Uterus (tissue), 2 donors: Measurements from ENCODE around the gene GATA6.

Experiments
- CTCF ChIP-seq, 4 experiments: fragments of 200-600 bp in 2 of 4; fragments of 450-650 bp in 2 of 4; sonication (generic) in 2 of 4; IDR thresholded peaks; one replicate each; pipeline ENCODE4 v1.5.1; 2016 to 2019; ENCODE audit warnings: antibody characterized with exemption in 4 of 4, mild to moderate bottlenecking in 2 of 4, moderate library complexity in 1 of 4
- POLR2A ChIP-seq, 2 donors: fragments of 450-650 bp; IDR thresholded peaks; one replicate each; pipeline ENCODE4 v1.6.1; 2016; ENCODE audit warnings: antibody characterized with exemption in 2 of 2, mild to moderate bottlenecking in 1 of 2, moderate library complexity in 1 of 2

- no peak for TF ChIP-seq CTCF (IDR thresholded peaks at IDR 0.05)
- no peak for TF ChIP-seq POLR2A (IDR thresholded peaks at IDR 0.05)
Observed at GRCh38 chr18:22221350-22221749, 52.0 kb downstream of the GATA6 start.
